ENCODE measurements around the gene TLK1.
"Not testable (repeated sequence)": the region's sequence is repeated elsewhere in the genome, so short reads cannot be mapped to it uniquely, and the experiment has no call there.

TLK1 gene

GRCh38 chr2:171076422-171076821 is 84.3 kb downstream of the TLK1 start:
- H3K27ac ChIP-seq (ENCODE audit: low read depth, low read length); H3K4me3 ChIP-seq (ENCODE audit: low read length); H3K9me3 ChIP-seq (ENCODE audit: insufficient read depth, low read depth, low read length); H3K9ac ChIP-seq (ENCODE audit: low read depth, low read length); H3K27me3 ChIP-seq (ENCODE audit: insufficient read depth, low read length); H3K4me1 ChIP-seq (ENCODE audit: insufficient read depth, low read length): not testable (repeated sequence)
- H3K36me3 ChIP-seq (ENCODE audit: insufficient read depth, low read length), result peaks cover 30% of the 10 kb centered on the region
- 95% methylated on average over 7 of the region's 7 CpGs for WGBS

DNA sequence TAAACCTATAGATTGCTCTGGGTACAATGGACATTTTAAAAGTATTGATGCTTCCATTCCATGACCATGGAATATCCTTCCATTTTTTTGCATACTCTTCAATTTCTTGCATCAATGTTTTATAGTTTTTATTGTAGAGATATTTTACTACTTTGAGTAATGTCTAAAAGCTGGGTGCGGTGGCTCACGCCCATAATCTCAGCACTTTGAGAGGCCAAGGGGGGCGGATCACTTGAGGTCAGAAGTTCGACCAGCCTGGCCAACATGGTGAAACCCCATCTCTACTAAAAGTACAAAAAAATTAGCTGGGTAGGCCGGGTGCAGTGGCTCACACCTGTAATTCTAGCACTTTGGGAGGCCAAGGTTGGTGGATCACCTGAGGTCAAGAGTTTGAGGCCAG is 88.5 kb downstream of the TLK1 start:
- no peak overlapping the region for H3K9ac ChIP-seq (ENCODE audit: low read depth, low read length)
- WGBS, result 97% methylated on average over 5 of the region's 5 CpGs
- H3K4me1 ChIP-seq (ENCODE audit: insufficient read depth, low read length), result no peaks in the 10 kb centered on the region
- no peaks in the 10 kb centered on the region for H3K9me3 ChIP-seq (ENCODE audit: insufficient read depth, low read depth, low read length)
- no peak overlapping the region for H3K4me3 ChIP-seq (ENCODE audit: low read length)
- no peaks in the 10 kb centered on the region for H3K27me3 ChIP-seq (ENCODE audit: insufficient read depth, low read length)
- H3K36me3 ChIP-seq (ENCODE audit: insufficient read depth, low read length), result peaks cover 25% of the 10 kb centered on the region
- H3K27ac ChIP-seq (ENCODE audit: low read depth, low read length), result no peak overlapping the region

DNA sequence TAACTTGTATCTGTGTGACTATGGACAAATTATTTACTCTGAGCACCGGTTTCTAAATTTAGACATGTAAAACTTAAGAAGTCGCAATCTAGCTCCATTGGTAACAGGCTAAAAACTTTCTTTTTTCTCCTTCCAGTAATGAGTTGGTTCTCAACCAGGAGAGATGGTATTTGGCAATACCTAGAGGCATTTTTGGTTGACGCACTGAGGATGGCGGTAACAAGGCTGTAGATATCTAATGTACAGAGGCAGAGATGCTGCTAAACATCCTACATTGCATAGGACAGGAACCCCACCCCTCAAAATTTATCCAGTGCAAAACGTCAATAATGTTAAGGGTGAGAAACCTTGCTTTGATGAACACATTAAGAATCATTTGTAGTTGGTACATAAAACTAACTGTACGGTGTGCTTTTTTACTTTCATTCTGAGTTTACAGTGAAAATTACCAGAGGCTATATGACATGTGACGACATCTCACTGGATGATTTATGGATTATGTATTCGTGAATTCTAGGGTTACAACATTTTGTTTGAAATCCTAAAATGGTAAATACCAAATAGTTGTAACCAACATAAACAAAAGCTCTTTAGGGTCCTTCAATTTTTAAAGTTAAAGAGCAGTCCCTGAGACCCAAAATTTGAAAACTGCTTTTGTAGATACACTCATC is 91.3 kb downstream of the TLK1 start:
- no peaks in the 10 kb centered on the region for H3K27me3 ChIP-seq (ENCODE audit: insufficient read depth, low read length)
- H3K4me1 ChIP-seq (ENCODE audit: insufficient read depth, low read length), result no peaks in the 10 kb centered on the region
- H3K4me3 ChIP-seq (ENCODE audit: low read length), result no peak overlapping the region
- no peak overlapping the region for H3K27ac ChIP-seq (ENCODE audit: low read depth, low read length)
- H3K36me3 ChIP-seq (ENCODE audit: insufficient read depth, low read length), result peaks cover 23% of the 10 kb centered on the region
- H3K9ac ChIP-seq (ENCODE audit: low read depth, low read length), result no peak overlapping the region
- WGBS, result 94% methylated on average over 8 of the region's 8 CpGs
- no peaks in the 10 kb centered on the region for H3K9me3 ChIP-seq (ENCODE audit: insufficient read depth, low read depth, low read length)

GRCh38 chr2:171066110-171066509 is 94.6 kb downstream of the TLK1 start:
- H3K4me3 ChIP-seq (ENCODE audit: low read length), result no peak overlapping the region
- H3K27ac ChIP-seq (ENCODE audit: low read depth, low read length), result no peak overlapping the region
- no peak overlapping the region for H3K9ac ChIP-seq (ENCODE audit: low read depth, low read length)
- H3K9me3 ChIP-seq (ENCODE audit: insufficient read depth, low read depth, low read length), result no peaks in the 10 kb centered on the region
- no CpG with 5 or more reads among the region's 1 CpG for WGBS
- no peaks in the 10 kb centered on the region for H3K4me1 ChIP-seq (ENCODE audit: insufficient read depth, low read length)
- H3K27me3 ChIP-seq (ENCODE audit: insufficient read depth, low read length), result no peaks in the 10 kb centered on the region
- peaks cover 19% of the 10 kb centered on the region for H3K36me3 ChIP-seq (ENCODE audit: insufficient read depth, low read length)

GRCh38 chr2:171057575-171057974 is 103.1 kb downstream of the TLK1 start:
- no peaks in the 10 kb centered on the region for H3K4me1 ChIP-seq (ENCODE audit: insufficient read depth, low read length)
- peaks cover 90% of the 10 kb centered on the region for H3K36me3 ChIP-seq (ENCODE audit: insufficient read depth, low read length)
- H3K9ac ChIP-seq (ENCODE audit: low read depth, low read length), result no peak overlapping the region
- no peaks in the 10 kb centered on the region for H3K27me3 ChIP-seq (ENCODE audit: insufficient read depth, low read length)
- H3K9me3 ChIP-seq (ENCODE audit: insufficient read depth, low read depth, low read length), result peaks cover 2% of the 10 kb centered on the region; the same call in 1 of the 2 replicates
- H3K4me3 ChIP-seq (ENCODE audit: low read length), result no peak overlapping the region
- H3K27ac ChIP-seq (ENCODE audit: low read depth, low read length), result no peak overlapping the region
- WGBS, result 99% methylated on average over 2 of the region's 2 CpGs

DNA sequence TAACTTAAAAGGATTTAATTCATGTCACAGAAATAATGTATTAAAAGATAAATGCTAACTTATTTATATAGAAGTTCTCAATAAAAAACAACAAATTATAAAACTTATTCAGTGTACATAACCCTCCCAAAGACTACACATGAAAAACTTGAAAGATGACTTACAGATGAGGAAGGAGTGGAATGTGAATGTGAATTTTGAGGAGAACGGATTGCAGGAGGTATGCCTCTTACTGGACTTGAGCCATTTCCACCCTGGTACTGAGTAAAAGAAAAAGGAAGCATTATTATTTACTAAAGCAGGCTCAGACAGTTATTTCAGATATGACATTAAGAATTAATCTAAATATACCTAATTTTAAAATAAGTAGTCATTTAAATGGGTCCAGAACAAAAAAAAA is 104.4 kb downstream of the TLK1 start:
- WGBS, result 95% methylated on average over 1 of the region's 1 CpG
- H3K9ac ChIP-seq (ENCODE audit: low read depth, low read length), result no peak overlapping the region
- H3K27ac ChIP-seq (ENCODE audit: low read depth, low read length), result no peak overlapping the region
- peaks cover 99% of the 10 kb centered on the region for H3K36me3 ChIP-seq (ENCODE audit: insufficient read depth, low read length)
- H3K27me3 ChIP-seq (ENCODE audit: insufficient read depth, low read length), result no peaks in the 10 kb centered on the region
- no peak overlapping the region for H3K4me3 ChIP-seq (ENCODE audit: low read length)
- H3K4me1 ChIP-seq (ENCODE audit: insufficient read depth, low read length), result no peaks in the 10 kb centered on the region
- H3K9me3 ChIP-seq (ENCODE audit: insufficient read depth, low read depth, low read length), result peaks cover 2% of the 10 kb centered on the region; the same call in 1 of the 2 replicates

DNA sequence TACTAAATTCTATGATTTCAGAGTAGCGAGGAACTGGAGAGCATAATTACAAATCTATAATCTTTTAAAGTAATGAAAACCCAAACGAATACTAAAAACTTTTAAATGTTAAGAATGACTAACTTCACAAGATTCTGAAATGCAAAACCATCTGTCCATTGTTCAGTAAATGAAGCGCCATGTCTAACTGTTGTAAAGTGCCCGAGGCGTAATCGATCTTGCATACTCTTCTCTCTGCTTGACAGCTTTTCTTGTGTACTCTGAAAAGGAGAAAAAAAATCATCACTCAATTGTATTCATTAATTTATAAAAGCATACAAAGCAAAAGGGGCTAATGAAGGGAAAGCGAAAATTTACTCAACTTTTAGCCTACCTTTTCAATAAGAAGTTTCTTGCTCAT is 111.0 kb downstream of the TLK1 start:
- H3K9me3 ChIP-seq (ENCODE audit: insufficient read depth, low read depth, low read length), result no peaks in the 10 kb centered on the region
- H3K9ac ChIP-seq (ENCODE audit: low read depth, low read length), result no peak overlapping the region
- peaks cover 24% of the 10 kb centered on the region for H3K4me1 ChIP-seq (ENCODE audit: insufficient read depth, low read length)
- H3K27ac ChIP-seq (ENCODE audit: low read depth, low read length), result no peak overlapping the region
- H3K36me3 ChIP-seq (ENCODE audit: insufficient read depth, low read length), result peaks cover 93% of the 10 kb centered on the region
- no peaks in the 10 kb centered on the region for H3K27me3 ChIP-seq (ENCODE audit: insufficient read depth, low read length)
- 97% methylated on average over 7 of the region's 7 CpGs for WGBS
- no peak overlapping the region for H3K4me3 ChIP-seq (ENCODE audit: low read length)

DNA sequence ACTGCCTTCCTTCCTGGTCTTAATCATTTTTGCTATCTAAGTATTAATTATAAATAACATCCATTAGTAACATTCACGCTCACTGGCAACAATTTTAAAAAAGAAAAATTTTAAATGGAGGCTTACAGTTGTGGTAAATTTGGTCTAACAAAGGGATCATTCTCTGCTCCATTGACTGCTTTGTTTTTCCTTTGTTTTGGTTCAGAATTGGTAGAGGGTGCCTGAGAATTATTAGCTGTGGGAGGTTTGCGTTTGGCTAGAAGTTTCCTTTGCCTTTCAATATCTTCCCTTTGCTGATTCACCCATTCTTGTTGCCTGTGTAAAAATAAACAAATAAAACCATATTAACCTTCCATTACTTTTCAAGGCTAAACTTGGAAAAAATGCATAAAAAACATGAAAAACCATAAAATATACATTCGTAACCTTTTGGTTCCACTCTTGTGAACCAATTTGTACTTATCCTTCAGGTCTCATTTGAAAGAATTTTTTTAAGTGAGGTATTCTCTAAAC is 114.6 kb downstream of the TLK1 start:
- H3K27ac ChIP-seq (ENCODE audit: low read depth, low read length), result peak overlapping the region; percentile 79; the same call in 1 of the 2 replicates
- no peak overlapping the region for H3K4me3 ChIP-seq (ENCODE audit: low read length)
- WGBS, result 94% methylated on average over 3 of the region's 3 CpGs
- no peak overlapping the region for H3K9ac ChIP-seq (ENCODE audit: low read depth, low read length)
- peaks cover 24% of the 10 kb centered on the region for H3K4me1 ChIP-seq (ENCODE audit: insufficient read depth, low read length)
- H3K27me3 ChIP-seq (ENCODE audit: insufficient read depth, low read length), result no peaks in the 10 kb centered on the region
- peaks cover 94% of the 10 kb centered on the region for H3K36me3 ChIP-seq (ENCODE audit: insufficient read depth, low read length)
- H3K9me3 ChIP-seq (ENCODE audit: insufficient read depth, low read depth, low read length), result no peaks in the 10 kb centered on the region

DNA sequence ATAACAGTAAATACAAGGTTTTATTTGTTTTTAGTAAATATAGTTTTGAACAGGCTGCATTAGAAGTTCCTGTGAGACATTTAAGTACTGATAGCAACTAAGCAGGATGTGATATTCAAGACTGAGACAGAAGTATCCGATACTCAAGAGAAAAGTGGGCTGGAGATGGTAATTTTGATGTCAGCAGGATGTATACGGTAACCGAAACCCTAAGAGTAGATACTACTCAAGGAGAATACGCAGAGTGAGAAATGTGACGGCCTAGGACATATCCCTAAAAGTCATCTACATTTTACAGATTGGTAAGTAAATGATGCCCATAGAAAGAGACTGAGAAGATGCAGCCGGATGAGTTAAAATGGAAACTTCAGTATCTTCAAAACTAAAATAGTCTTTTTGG is 116.3 kb downstream of the TLK1 start:
- WGBS, result 63% methylated on average over 6 of the region's 6 CpGs
- Histone ChIP-seq H3K27ac (ENCODE audit: low read depth, low read length) (no peak overlapping the region), H3K4me3 (ENCODE audit: low read length) (no peak overlapping the region), H3K27me3 (ENCODE audit: insufficient read depth, low read length) (no peaks in the 10 kb centered on the region), H3K9ac (ENCODE audit: low read depth, low read length) (no peak overlapping the region), H3K36me3 (ENCODE audit: insufficient read depth, low read length) (peaks cover 94% of the 10 kb centered on the region), H3K4me1 (ENCODE audit: insufficient read depth, low read length) (peaks cover 24% of the 10 kb centered on the region), H3K9me3 (ENCODE audit: insufficient read depth, low read depth, low read length) (no peaks in the 10 kb centered on the region)

DNA sequence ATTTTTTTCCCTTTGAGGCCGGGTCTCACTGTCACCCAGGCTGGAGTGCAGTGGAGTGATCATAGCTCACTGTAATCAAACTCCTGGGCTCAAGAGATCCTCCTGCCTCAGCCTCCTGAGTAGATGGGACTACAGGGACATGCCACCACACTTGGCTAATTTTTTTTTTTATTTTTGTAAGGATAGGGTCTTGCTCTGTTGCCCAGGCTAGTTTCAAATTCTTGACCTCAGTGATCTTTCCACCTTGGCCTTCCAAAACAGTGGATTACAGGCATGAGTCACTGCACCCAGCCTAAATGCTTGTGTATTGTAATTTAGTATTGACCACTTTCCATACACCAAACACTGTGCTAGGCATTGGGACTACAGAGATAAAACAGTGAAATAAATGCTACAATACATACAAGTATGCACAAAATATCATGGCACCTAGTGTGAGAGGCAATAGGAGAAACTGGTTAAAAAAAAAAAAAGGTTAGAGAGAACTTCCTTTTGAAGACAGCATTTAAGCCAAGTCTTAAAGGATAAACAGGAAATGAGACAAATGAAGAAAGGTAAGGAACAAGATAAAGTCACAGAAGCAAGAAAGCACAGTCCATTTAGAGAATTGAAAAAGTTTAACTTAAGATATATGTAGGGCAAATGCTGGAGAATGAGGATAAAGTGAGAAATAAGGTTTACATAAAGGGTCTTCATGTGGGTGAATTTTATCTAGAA is 118.3 kb downstream of the TLK1 start:
- no peak overlapping the region for H3K9ac ChIP-seq (ENCODE audit: low read depth, low read length)
- H3K27me3 ChIP-seq (ENCODE audit: insufficient read depth, low read length), result no peaks in the 10 kb centered on the region
- H3K4me1 ChIP-seq (ENCODE audit: insufficient read depth, low read length), result peaks cover 21% of the 10 kb centered on the region
- H3K36me3 ChIP-seq (ENCODE audit: insufficient read depth, low read length), result peaks cover 99% of the 10 kb centered on the region
- no peaks in the 10 kb centered on the region for H3K9me3 ChIP-seq (ENCODE audit: insufficient read depth, low read depth, low read length)
- no peak overlapping the region for H3K27ac ChIP-seq (ENCODE audit: low read depth, low read length)
- H3K4me3 ChIP-seq (ENCODE audit: low read length), result no peak overlapping the region
- WGBS, result 90% methylated on average over 1 of the region's 1 CpG

GRCh38 chr2:171036532-171036931 is 124.2 kb downstream of the TLK1 start:
- Histone ChIP-seq H3K4me1 (ENCODE audit: insufficient read depth, low read length) (no peaks in the 10 kb centered on the region), H3K9ac (ENCODE audit: low read depth, low read length) (no peak overlapping the region), H3K27ac (ENCODE audit: low read depth, low read length) (no peak overlapping the region), H3K9me3 (ENCODE audit: insufficient read depth, low read depth, low read length) (no peaks in the 10 kb centered on the region), H3K4me3 (ENCODE audit: low read length) (no peak overlapping the region), H3K36me3 (ENCODE audit: insufficient read depth, low read length) (peaks cover 93% of the 10 kb centered on the region), H3K27me3 (ENCODE audit: insufficient read depth, low read length) (no peaks in the 10 kb centered on the region)
- 100% methylated on average over 2 of the region's 2 CpGs for WGBS

Data from HUES64 (cell line).